Sigmoid colon (tissue), 4 donors: ENCODE measurements around the gene SLC46A2.

Source experiments
- CTCF ChIP-seq, 4 experiments: fragments of 450-650 bp in 3 of 4; fragments of 200-600 bp in 1 of 4; IDR thresholded peaks; one replicate each; pipeline ENCODE4 v1.5.1; 2016 to 2019; ENCODE audit warnings: antibody characterized with exemption in 4 of 4, mild to moderate bottlenecking in 3 of 4, moderate library complexity in 2 of 4
- EP300 ChIP-seq, 4 donors: sonication (generic); formaldehyde crosslinking; IDR thresholded peaks; one replicate each; pipeline ENCODE4 v1.6.1; 2017; ENCODE audit warnings: antibody characterized with exemption in 4 of 4

GRCh38 chr9:112925058-112925641, 34.5 kb upstream of the SLC46A2 start:
- TF ChIP-seq CTCF (IDR thresholded peaks at IDR 0.05) (peak in 2 of 4 experiments; percentile 20 to 22), EP300 (IDR thresholded peaks at IDR 0.05) (no peak)
